Umbilical cord (tissue), 2 donors: ENCODE measurements around the gene ALDH16A1. TPM values are rescaled to one million over a fixed set of nuclear protein-coding genes. Genes with fewer than 3 reads are reported as not detected.
A peak's percentile ranks its signal among the peaks of the same experiment; 100 is the strongest.

Experiments used
- DNase-seq: peaks from one replicate; pipeline ENCODE4 v3.0.0-alpha.2; 2015; ENCODE audit warnings: low spot score
- total RNA-seq: library from RNA; depleted of rRNA; stranded (reverse); fragments of >200 nt; gene quantifications from one replicate; pipeline ENCODE4 v1.2.3, GENCODE V29; 2014; ENCODE audit warnings: low replicate concordance; ENCODE audit not compliant: insufficient read depth

ALDH16A1 gene
- total RNA-seq, 1 donor from 2014 or later = 18.3 TPM

DNA sequence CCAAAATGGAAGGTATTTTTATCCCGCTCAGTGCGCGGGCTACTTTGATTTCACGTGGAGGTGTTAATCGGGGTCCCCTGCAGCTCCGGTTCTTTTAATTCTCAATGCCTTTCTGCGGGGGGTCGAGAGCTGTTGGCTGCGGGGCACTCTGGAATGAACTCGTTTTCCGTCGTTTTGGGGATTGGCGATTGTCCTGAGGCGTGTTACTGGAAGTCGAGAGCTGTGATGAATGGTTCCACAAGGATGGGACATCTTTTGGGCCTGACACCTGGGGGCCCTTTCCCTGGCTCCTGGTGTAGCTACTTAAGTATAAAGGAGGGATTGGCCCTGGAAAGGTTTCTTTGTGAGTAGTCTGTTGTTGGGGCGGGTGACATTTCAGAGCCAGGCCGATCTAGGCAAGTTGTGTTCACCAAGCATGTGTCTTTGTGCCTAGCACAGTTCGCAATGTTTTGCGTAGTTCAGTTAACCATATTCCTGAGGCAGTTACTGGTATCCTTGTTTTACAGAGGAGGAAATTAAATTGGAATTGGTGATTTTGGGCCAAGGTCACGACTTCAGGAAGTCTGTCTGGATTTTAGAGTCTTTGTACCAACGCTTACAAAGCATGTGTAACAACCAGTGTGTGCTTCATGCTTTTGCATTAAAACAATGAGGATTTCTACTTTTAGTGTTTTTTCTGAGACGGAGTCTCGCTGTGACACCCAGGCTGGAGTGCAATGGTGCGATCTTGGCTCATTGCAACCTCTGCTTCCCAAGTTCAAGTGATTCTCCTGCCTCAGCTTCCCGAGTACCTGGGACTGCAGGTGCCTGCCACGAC lies 35.2 kb downstream of the ALDH16A1 start:
- DNase-seq = no peak

DNA sequence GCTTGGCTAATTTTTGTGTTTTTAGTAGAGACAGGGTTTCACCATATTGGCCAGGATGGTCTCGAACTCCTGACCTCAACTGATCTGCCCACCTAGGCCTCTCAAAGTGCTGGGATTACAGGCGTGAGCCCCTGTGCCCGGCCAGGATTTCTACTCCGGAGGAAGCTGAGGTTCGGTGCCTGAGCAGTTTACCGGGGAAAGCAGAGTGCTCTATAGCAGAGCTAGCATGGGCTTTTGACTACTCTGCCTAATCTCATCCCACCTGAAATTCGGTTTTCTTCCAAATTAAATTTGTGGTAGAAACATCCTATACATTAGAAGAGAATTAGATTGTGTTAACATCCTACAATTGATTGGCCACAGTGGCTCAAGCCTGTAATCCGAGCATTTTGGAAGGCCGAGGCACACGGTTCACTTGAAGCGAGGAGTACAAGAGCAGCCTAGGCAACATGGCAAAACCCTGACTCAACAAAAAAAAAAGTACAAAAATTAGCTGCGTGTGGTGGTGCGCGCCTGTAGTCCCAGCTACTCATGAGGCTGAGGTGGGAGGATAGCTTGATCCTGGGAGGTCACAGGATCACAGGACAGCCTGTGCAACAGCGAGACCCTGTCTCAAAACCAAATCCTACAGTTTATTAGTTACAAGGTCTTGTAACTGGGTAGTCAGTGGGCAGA lies 36.0 kb downstream of the ALDH16A1 start:
- no peak for DNase-seq

DNA sequence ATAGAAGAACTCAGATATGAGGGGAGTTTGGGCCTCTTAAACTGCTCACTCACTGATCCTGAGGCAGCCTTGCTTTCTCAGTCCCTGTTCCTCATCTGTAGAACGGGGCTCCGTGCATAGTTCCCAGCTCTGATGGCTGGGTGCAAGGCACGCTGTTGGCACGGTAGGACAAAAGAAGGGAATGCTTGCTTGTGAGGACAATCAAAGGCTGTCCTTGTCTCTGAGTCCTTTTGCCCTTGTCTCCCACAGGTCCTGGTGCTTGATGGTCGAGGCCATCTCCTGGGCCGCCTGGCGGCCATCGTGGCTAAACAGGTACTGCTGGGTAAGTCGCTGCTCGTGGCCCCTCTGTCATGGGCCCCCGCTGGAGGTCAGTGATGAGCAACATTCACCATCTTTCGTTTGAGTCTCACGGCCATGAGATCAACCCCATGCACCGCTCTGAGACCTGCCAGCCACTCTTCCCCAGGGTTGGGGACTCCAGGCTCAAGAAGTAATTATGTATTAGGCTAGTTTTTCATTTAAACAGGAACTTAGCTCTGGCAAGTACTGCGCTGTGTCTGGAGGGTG lies 36.7 kb downstream of the ALDH16A1 start:
- DNase-seq = no peak

DNA sequence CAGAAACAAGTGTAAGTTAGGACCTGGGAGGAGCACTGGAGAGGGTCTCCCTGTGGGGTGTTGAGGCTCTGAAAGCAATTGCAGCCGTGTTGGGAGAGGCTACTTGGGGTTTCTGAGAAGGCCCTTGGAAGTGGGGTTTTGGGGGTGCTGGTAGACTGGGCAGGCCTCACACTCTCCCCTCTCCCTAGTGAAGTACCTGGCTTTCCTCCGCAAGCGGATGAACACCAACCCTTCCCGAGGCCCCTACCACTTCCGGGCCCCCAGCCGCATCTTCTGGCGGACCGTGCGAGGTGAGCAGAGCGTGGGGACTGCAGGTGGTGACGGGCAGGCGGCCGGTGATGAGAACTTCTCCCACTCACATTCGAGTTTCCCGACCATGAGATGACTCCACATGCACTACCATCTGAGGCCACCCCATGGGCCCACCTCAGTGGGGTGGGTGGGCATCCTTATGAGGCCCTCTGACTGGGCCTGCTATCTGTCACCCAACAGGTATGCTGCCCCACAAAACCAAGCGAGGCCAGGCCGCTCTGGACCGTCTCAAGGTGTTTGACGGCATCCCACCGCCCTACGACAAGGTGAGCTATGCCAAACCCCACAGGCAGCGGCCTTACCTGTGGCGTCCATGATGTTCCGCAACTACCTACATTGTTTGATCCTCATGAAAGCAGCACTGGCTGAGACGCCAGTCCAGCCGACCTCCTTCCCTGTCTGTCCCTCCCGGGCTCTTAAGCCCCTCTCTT lies 37.4 kb downstream of the ALDH16A1 start:
- no peak for DNase-seq

DNA sequence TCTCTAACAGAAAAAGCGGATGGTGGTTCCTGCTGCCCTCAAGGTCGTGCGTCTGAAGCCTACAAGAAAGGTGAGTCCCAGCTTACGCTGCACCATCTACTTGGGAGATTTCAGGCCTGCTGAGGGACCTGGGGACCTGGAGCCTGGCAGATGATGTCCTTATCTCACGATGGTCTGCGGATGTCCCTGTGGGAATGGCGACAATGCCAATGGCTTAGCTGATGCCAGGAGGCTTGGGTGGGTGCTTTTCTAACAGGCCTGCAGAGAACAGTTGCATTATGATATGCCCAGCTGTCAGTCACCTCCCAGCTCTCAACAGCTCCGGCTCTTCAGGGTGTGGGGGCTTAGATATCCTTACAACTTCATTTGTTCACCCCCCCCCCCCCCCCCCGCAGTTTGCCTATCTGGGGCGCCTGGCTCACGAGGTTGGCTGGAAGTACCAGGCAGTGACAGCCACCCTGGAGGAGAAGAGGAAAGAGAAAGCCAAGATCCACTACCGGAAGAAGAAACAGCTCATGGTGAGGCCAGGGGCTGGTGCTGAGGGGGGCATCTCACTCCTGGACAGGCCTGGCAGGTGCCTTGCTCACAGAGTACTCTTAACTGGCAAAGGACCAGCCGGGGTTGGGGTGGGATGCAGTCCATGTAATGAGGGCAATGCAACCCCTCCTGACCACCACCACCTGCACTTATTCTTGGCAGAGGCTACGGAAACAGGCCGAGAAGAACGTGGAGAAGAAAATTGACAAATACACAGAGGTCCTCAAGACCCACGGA lies 38.2 kb downstream of the ALDH16A1 start:
- DNase-seq = no peak

DNA sequence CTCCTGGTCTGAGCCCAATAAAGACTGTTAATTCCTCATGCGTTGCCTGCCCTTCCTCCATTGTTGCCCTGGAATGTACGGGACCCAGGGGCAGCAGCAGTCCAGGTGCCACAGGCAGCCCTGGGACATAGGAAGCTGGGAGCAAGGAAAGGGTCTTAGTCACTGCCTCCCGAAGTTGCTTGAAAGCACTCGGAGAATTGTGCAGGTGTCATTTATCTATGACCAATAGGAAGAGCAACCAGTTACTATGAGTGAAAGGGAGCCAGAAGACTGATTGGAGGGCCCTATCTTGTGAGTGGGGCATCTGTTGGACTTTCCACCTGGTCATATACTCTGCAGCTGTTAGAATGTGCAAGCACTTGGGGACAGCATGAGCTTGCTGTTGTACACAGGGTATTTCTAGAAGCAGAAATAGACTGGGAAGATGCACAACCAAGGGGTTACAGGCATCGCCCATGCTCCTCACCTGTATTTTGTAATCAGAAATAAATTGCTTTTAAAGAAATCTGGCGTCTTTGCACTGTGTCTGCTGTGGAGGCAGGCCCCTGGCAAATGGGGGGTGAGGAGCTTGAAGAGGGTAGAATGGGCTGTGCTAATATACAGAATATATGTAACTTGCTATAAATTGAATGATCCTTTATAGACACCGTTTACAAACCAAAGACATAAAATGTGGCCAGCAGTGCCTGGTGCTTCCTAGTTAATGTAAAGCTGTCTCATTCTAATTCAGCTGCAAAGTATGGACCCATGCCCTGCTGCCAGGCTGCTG lies 39.0 kb downstream of the ALDH16A1 start:
- DNase-seq = no peak

DNA sequence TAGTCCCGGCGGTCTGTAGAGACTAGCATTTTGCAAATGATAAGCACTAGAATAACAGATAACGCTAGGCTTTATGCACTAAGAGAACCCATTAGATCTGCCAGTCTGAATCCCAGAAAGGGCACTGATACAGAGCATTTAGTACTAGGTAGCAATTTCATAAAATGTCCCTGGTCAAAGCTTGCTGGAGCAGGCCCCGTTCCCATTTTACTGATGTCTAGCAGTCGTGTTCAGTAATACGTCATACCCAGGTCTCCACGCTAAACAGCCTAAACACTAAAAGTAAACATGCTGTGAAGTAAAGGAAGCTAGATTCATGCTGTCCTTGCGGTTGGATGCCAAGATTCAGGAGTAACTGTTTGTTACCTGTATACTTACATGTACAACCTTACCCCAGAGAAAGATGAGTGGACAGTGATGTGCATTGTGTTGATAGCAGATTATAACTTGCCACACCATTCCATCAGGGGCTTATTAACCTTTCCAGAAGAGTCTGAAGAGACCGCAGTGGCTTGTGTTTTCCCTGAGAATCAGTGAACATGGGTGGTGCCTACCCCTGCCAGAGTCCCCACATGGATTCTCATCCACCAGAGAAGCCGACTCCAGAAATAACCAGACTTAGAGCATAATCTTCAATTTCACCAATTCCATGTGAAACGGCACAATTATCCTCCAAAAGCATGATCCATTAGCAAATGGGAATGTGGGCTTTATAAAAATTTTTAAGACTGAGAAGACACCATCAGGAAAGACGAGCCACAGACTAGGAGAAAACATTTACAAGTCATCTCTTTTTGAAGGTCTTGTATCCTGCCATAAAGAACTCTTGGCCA lies 39.8 kb downstream of the ALDH16A1 start:
- DNase-seq = no peak

DNA sequence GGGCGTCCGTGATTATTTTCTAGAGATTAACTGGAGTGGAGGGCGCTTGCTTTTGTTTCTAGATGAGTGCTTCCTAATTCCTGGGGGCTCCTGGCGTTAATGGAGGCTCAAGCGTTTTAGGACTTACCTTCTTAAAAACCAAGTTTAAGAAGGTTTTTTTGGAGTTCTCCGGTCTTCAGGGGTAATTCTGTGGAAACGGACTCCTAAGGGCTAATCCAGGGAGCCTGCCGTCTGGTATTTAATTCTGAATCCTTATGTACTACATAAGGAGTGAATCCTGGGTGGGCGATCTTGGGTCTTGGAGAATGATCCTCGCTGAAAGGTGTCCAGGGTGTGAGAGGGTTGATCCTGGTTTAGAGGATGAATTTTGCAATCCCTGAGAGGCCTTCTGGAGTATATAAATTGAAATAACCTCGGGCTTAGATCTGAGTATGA lies 43.6 kb downstream of the ALDH16A1 start:
- DNase-seq = no peak

DNA sequence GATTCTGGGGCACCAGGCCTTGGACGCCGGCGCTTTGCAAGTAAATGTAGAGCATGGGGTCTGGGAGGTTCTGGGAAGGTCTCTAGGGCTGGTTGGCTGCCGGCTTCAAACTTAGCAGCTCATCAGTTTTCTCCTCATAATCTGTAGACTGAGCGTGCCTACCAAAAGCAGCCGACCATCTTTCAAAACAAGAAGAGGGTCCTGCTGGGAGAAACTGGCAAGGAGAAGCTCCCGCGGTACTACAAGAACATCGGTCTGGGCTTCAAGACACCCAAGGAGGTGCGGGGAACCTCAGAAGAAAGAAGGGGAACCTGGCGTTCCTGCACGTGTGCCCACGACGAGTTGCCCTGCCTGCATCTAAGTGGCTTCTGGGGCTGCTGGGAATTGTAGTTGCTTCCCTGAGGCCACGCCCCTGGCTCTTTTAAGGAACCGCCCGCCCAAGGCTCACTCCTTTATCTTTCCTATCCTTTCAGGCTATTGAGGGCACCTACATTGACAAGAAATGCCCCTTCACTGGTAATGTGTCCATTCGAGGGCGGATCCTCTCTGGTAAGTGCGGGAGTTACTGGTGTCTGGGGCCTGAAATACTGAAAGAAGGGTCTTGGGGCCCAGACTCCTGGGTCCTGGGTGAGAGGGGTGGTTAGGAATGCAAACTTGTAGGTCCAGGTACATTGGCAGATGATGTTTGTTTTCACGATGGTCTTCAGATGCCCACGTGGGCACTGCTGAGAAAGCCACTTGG lies 44.2 kb downstream of the ALDH16A1 start:
- DNase-seq = peak; percentile 69

DNA sequence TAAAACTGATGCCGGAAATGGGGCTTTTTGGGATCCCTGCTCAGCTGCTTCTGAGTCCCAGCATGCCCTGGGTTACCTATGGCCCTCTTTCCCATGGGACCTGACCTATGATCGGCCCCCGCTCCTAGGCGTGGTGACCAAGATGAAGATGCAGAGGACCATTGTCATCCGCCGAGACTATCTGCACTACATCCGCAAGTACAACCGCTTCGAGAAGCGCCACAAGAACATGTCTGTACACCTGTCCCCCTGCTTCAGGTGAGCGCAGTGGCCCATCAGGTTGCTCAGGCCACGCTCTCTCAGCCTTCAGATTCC lies 44.7 kb downstream of the ALDH16A1 start:
- DNase-seq = no peak

DNA sequence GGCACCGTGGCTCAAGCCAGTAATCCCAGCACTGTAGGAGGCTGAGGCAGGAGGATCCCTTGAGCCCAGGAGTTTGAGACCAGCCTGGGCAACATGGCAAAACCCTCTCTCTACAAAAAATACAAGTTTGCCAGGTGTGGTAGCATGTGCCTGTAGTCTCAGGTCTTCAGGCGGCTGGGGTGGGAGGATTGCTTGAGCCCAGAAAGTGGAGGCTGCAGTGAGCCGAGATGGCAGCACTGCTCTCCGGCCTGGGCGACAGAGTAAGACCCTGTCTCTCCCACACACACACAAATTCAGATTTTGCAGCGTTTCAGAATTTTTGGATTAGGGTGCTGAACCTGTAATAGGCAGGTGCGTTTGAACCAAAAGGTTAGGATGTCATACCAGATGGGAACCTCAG lies 45.5 kb downstream of the ALDH16A1 start:
- no peak for DNase-seq

DNA sequence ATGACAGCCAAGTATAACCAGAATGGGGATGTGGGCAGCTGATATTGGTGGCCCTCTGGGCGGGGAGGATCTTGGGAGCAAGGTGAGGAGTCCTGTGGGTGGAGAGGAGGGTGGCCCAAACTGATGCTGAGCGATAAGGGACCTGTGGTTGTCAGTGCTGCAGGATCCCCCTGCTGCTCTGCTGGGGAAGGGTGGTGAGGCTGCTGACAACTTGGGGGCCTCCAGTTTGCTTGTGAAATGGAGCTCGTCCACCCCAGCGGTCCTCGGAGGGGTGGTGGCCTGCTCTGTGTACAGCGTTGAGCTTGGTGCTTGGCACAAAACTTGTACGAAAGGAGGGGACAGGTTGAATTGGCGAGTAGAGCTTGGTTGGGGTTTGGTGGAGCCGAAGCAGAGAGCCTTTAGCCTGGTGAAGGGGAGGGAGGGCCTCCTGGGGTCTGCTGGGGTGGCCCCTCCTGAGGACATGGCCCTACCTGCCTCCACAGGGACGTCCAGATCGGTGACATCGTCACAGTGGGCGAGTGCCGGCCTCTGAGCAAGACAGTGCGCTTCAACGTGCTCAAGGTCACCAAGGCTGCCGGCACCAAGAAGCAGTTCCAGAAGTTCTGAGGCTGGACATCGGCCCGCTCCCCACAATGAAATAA lies 46.1 kb downstream of the ALDH16A1 start:
- DNase-seq = no peak

DNA sequence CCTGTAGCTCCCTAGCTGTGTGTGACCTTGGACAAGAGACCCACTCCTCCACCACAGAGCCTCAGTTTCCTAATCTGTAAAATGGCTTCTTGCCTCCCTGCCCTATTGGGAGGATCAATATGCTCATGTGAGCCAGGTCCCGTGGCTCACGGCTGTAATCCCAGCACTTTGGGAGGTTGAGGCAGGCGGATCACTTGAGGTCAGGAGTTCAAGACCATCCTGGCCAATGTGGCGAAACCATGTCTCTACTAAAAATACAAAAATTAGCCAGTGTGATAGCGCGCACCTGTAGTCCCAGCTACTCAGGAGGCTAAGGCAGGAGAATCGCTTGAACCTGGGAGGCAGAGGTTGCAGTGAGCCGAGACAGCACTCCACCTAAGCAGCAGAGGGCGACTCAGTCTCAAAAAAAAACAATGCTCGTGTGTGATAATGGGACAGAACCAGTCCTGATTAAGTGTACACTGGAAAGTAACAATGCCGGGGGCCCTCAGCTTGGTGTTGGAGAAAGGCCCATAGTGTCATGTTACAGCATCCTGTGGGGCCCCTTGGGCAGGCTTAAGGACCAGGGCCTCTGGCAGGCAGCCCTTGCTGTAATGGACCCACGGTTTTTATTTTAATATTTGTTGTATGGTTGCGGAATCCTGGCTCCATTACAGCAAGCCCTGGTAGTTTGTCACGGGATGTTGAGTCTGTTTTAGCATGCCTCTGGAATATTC lies 50.0 kb downstream of the ALDH16A1 start:
- DNase-seq = peak; percentile 85

DNA sequence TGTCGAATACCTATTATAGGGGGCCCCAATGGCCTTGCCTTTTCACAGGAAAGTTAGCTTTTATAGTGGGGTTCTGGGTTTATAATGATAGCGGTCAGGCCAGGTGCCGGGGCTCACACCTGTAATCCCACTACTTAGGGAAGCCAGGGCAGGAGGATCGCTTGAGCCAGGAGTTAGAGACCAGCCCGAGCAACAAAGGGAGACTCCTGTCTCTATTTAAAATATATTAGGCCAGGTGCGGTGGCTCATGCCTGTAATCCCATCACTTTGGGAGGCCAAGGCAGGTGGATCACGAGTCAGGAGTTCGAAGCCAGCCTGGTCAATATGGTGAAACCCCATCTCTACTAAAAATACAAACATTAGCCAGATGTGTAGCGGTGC lies 50.5 kb downstream of the ALDH16A1 start:
- DNase-seq = no peak

DNA sequence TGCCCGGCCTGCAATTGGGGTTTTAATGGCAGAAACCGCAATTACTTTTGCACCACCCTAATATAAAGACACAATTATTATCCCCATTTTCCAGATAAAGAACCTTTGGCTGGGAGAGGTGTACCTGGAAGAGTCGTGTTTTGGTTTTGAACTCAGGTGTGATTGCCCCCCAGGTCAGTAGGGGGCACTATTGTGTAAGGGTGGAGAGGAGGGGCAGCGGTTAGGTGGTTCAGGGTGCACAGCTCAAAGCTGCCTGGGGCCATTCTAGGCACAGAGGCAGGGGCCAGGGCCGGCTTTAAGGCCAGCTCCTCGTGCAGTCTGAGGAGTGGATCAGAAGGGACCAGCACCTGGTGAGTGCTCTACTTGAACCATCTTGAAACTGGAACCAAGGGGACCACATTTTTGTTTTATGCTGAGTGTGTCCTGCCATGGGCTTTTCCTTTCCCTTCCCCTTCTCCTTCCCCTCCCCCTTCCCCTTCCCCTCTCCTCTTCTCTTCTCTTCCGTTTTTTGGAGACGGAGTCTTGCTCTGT lies 53.6 kb downstream of the ALDH16A1 start:
- DNase-seq = no peak

DNA sequence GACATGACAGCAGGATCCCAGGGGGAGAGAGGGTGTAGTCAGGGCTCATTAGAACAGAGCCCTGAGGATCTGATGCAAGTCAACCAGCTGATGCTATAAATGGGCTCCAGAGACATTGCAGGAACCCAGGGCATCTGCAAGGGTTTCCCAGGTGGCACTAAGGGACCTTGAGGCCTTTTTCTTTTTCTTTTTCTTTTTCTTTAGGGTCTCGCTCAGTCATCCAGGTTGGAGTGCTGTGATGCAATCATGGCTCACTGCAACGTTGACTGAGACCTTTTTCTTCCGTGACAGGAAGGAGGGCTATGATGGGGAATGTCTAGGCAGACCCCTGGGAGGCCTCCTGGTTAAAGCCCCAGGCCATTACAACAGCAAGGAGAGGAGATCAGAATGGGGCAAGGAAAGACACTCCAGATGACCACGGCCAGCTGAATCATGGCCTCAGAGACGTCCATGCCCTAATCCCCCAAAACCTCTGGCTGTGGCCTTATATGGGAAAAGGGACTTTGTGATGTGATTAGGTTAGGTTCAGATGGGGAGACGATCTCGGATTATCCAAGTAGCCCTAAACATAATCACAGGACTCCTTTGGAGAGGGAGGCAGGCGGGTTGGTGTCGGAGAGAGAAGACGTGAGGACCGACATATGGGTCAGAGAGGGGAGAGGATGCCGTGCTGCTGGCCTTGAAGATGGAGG lies 54.9 kb downstream of the ALDH16A1 start:
- no peak for DNase-seq
